Thyroid gland (tissue), 4 donors: Measurements from ENCODE around the gene FTL. TPM values are rescaled to one million over a fixed set of nuclear protein-coding genes. Genes with fewer than 3 reads are reported as not detected.

Experiments used
- DNase-seq, 2 donors: peaks; one replicate each; pipeline ENCODE4 v3.0.0-alpha.2; 2019
- H3K27ac ChIP-seq, 3 donors: fragments of 200-600 bp; sonication (generic); 1 replicate in 2 of 3; 2 replicates in 1 of 3; pipeline ENCODE4 v1.5.1; 2016 to 2019; ENCODE audit warnings: mild to moderate bottlenecking in 1 of 3, moderate library complexity in 1 of 3
- H3K27me3 ChIP-seq: fragments of 200-600 bp; sonication (generic); one replicate; pipeline ENCODE4 v1.5.1; 2019
- H3K36me3 ChIP-seq, 2 donors: fragments of 200-600 bp; sonication (generic); one replicate each; pipeline ENCODE4 v1.5.1; 2016 to 2019
- H3K4me1 ChIP-seq, 2 donors: fragments of 200-600 bp; sonication (generic); one replicate each; pipeline ENCODE4 v1.5.1; 2017 to 2019
- H3K4me3 ChIP-seq, 3 donors: fragments of 200-600 bp; sonication (generic); replicated peaks in 1 of 3; 1 replicate in 2 of 3; 2 replicates in 1 of 3; pipeline ENCODE4 v1.5.1; 2016; ENCODE audit warnings: mild to moderate bottlenecking in 1 of 3
- H3K9me3 ChIP-seq: fragments of 200-600 bp; sonication (generic); one replicate; pipeline ENCODE4 v1.5.1; 2017
- CTCF ChIP-seq, 6 experiments: fragments of 200-600 bp in 3 of 6; fragments of 450-650 bp in 3 of 6; sonication (generic) in 3 of 6; IDR thresholded peaks; one replicate each; pipeline ENCODE4 v1.5.1; 2016 to 2019; ENCODE audit warnings: antibody characterized with exemption in 6 of 6, mild to moderate bottlenecking in 2 of 6, inconsistent platforms in 1 of 6, moderate library complexity in 1 of 6
- POLR2A ChIP-seq, 2 donors: fragments of 450-650 bp; IDR thresholded peaks; one replicate each; pipeline ENCODE4 v1.6.1; 2017; ENCODE audit warnings: antibody characterized with exemption in 2 of 2, mild to moderate bottlenecking in 2 of 2, moderate library complexity in 1 of 2
- WGBS, 2 donors: methylation state at CpG; one replicate each; pipeline ENCODE4 v1.1.5; 2017; 5-methylcytosine and 5-hydroxymethylcytosine counted together
- intact Hi-C: fragments of 100-400 bp; cut with DNase I; formaldehyde crosslinking; loops from one replicate; pipeline ENCODE4 v1.15.1; 2023
- total RNA-seq, 4 donors: library from RNA; depleted of rRNA; stranded (reverse); fragments of >200 nt; gene quantifications; one replicate each; pipeline ENCODE4 v1.2.3, GENCODE V29; 2016

FTL gene
- total RNA-seq, 4 donors from 2014 or later, result 5,748 to 12,335 (median 7,175) TPM

GRCh38 chr19:48968813-48969218 is 3.7 kb downstream of the FTL start:
- peak; percentile 74 to 82 for DNase-seq
- WGBS, 2 donors, result 69 to 86% methylated on average over 13 to 15 of the region's 15 CpGs
- intact Hi-C loops, result no loop called here
- Histone ChIP-seq H3K27ac (peak overlapping the region; percentile 1 to 97 (median 7)), H3K9me3 (no peaks in the 10 kb centered on the region), H3K36me3 (peaks cover 17 to 20% of the 10 kb centered on the region in 2 donors), H3K27me3 (no peaks in the 10 kb centered on the region), H3K4me3 (no peak overlapping the region), H3K4me1 (peaks cover 33 to 36% of the 10 kb centered on the region in 2 donors)
- TF ChIP-seq CTCF (IDR thresholded peaks at IDR 0.05) (no peak), POLR2A (IDR thresholded peaks at IDR 0.05) (no peak)

GRCh38 chr19:48969276-48970138 is 4.4 kb downstream of the FTL start:
- no peak overlapping the region for H3K4me3 ChIP-seq
- no peak for TF ChIP-seq CTCF (IDR thresholded peaks at IDR 0.05)
- no peak for TF ChIP-seq POLR2A (IDR thresholded peaks at IDR 0.05)
- no peaks in the 10 kb centered on the region for H3K9me3 ChIP-seq
- no peak overlapping the region for H3K27ac ChIP-seq
- peaks cover 20 to 26% of the 10 kb centered on the region in 2 donors for H3K36me3 ChIP-seq
- H3K27me3 ChIP-seq, result no peaks in the 10 kb centered on the region
- WGBS, 2 donors, result 95 to 97% methylated on average over 41 to 44 of the region's 45 CpGs
- peaks cover 26 to 30% of the 10 kb centered on the region in 2 donors for H3K4me1 ChIP-seq
- no peak for DNase-seq
- intact Hi-C loops, result loop anchor here (5.0 to 10.0 kb wide), 2 partner anchors 105 to 172 kb away; partner anchors contain the start of gene PLEKHA4

- Histone ChIP-seq H3K27me3 (no peaks in the 10 kb centered on the region), H3K4me1 (peaks cover 23 to 26% of the 10 kb centered on the region in 2 donors), H3K27ac (no peak overlapping the region), H3K9me3 (no peaks in the 10 kb centered on the region), H3K4me3 (no peak overlapping the region), H3K36me3 (peaks cover 20 to 26% of the 10 kb centered on the region in 2 donors)
- TF ChIP-seq POLR2A (IDR thresholded peaks at IDR 0.05) (no peak), CTCF (IDR thresholded peaks at IDR 0.05) (no peak)
- 92 to 93% methylated on average over 23 of the region's 23 CpGs for WGBS, 2 donors
- no peak for DNase-seq
- intact Hi-C loops, result loop anchor here (5.0 to 10.0 kb wide), 2 partner anchors 105 to 173 kb away; partner anchors contain the start of gene PLEKHA4
These were observed 5.1 kb downstream of the FTL start for GRCh38 chr19:48970139-48970766.

DNA sequence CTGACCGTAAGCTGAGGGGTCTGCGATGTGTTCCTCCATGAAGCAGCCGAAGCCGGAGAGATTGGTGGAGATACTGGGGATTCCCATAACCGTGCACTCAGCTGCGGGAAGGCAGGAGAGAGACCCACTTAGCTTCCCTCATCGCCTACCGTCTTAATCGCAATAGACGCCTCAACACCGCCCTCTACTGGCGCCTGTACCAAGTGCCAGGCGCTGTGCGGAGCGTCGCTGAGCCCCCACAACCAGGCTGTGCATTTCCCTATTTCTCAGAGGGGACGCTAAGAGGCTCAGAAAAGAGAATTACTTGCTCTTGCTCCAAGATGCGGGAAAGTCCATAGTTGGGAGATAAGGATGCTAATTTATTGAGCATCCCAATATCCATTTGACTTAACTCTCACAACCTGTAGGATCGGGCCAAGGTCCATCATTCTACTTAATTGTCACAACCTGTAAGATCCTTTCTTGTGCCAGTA is 5.8 kb downstream of the FTL start:
- Histone ChIP-seq H3K9me3 (no peaks in the 10 kb centered on the region), H3K4me1 (peaks cover 23 to 26% of the 10 kb centered on the region in 2 donors), H3K27ac (no peak overlapping the region), H3K4me3 (no peak overlapping the region), H3K36me3 (peaks cover 17 to 22% of the 10 kb centered on the region in 2 donors), H3K27me3 (no peaks in the 10 kb centered on the region)
- DNase-seq, result peak; percentile 71 to 74
- TF ChIP-seq POLR2A (IDR thresholded peaks at IDR 0.05), result no peak
- TF ChIP-seq CTCF (IDR thresholded peaks at IDR 0.05), result peak; percentile 57 to 94 (median 72)
- 28% methylated on average over 17 to 19 of the region's 19 CpGs for WGBS, 2 donors
- intact Hi-C loops, result loop anchor here (5.0 to 10.0 kb wide), 2 partner anchors 106 to 174 kb away; partner anchors contain the start of gene PLEKHA4
